Kidney (tissue), 14 donors: ENCODE measurements around the gene UBAC1. TPM values are rescaled to one million over a fixed set of nuclear protein-coding genes. Genes with fewer than 3 reads are reported as not detected.

Experiments used
- DNase-seq, 5 donors: peaks; one replicate each; pipeline ENCODE4 v3.0.0-alpha.2; 2013 to 2020
- FAIRE-seq: peaks from 2 replicates; lab custom pipeline; 2012; peaks lifted over from hg19 to GRCh38; lab: Jason Lieb, UNC
- H3K27ac ChIP-seq, 2 donors: one replicate each; pipeline ENCODE4 v1.7.0; 2013; ENCODE audit warnings: low read depth in 2 of 2, low read length in 2 of 2, inconsistent platforms in 1 of 2
- H3K27me3 ChIP-seq: one replicate; pipeline ENCODE4 v1.7.1; 2013; ENCODE audit warnings: low read length, inconsistent platforms; ENCODE audit not compliant: control insufficient read depth, insufficient read depth
- H3K36me3 ChIP-seq, 3 donors: one replicate each; pipeline versions ENCODE4 v1.7.0 to v1.7.1; 2013; ENCODE audit warnings: low read length in 3 of 3, control low read depth in 1 of 3, inconsistent platforms in 1 of 3; ENCODE audit not compliant: insufficient read depth in 3 of 3, control insufficient read depth in 2 of 3
- H3K4me1 ChIP-seq, 3 donors: one replicate each; pipeline versions ENCODE4 v1.7.0 to v1.7.1; 2013; ENCODE audit warnings: low read length in 3 of 3, inconsistent platforms in 1 of 3, low read depth in 1 of 3; ENCODE audit not compliant: control insufficient read depth in 2 of 3, insufficient read depth in 2 of 3
- H3K4me3 ChIP-seq, 3 donors: one replicate each; pipeline versions ENCODE4 v1.7.0 to v1.8.1; 2013; ENCODE audit warnings: low read length in 3 of 3, control low read depth in 1 of 3, inconsistent platforms in 1 of 3
- H3K9ac ChIP-seq, 3 donors: one replicate each; pipeline versions ENCODE4 v1.7.0 to v1.7.1; 2013; ENCODE audit warnings: low read length in 3 of 3, control low read depth in 1 of 3, inconsistent platforms in 1 of 3
- H3K9me3 ChIP-seq, 3 donors: one replicate each; pipeline versions ENCODE4 v1.7.0 to v1.7.1; 2013; ENCODE audit warnings: low read length in 3 of 3, control low read depth in 1 of 3, inconsistent platforms in 1 of 3; ENCODE audit not compliant: control insufficient read depth in 2 of 3, insufficient read depth in 1 of 3
- intact Hi-C: fragments of 100-400 bp; cut with DNase I; formaldehyde crosslinking; loops from one replicate; pipeline ENCODE4 v1.11.1; 2022
- polyA plus RNA-seq: library from polyadenylated mRNA; stranded (reverse); fragments of 350-450 nt; fragmentation: Illumina TruSeq; extraction: RNeasy Lipid Tissue Mini Kit (QIAGEN cat#74804); gene quantifications from one replicate; pipeline ENCODE4 v1.2.3, GENCODE V29; 2014; ENCODE audit warnings: low read depth, low replicate concordance; ENCODE audit not compliant: insufficient read depth
- total RNA-seq: library from RNA; stranded (reverse); fragmentation: NEBNext Ultra II Directional; extraction: Animal tissue kit (Norgen Biotek cat#: 25700); gene quantifications from one replicate; pipeline ENCODE4 v1.2.1, GENCODE V29; 2021
- TF ChIP-seq, protein P1 (sequence below): IDR thresholded peaks from 3 replicates; pipeline ENCODE4 v1.5.1; 2012; ENCODE audit warnings: mild to moderate bottlenecking, moderate library complexity, borderline replicate concordance; ENCODE audit not compliant: insufficient read depth; ENCODE audit errors: extremely low read depth
- donor health status: control.
- donor health status: control.
- donor health status: control.
- donor health status: control.
- donor health status: control.
- donor health status: DM: yes; HTN: yes; CAD: no.
- donor health status: Normal renal cell carcinoma (clear cell type).

The UBAC1 gene
- total and polyA plus RNA-seq, 2 donors from 2014 or later, result 40.2 to 52.6 TPM

DNA sequence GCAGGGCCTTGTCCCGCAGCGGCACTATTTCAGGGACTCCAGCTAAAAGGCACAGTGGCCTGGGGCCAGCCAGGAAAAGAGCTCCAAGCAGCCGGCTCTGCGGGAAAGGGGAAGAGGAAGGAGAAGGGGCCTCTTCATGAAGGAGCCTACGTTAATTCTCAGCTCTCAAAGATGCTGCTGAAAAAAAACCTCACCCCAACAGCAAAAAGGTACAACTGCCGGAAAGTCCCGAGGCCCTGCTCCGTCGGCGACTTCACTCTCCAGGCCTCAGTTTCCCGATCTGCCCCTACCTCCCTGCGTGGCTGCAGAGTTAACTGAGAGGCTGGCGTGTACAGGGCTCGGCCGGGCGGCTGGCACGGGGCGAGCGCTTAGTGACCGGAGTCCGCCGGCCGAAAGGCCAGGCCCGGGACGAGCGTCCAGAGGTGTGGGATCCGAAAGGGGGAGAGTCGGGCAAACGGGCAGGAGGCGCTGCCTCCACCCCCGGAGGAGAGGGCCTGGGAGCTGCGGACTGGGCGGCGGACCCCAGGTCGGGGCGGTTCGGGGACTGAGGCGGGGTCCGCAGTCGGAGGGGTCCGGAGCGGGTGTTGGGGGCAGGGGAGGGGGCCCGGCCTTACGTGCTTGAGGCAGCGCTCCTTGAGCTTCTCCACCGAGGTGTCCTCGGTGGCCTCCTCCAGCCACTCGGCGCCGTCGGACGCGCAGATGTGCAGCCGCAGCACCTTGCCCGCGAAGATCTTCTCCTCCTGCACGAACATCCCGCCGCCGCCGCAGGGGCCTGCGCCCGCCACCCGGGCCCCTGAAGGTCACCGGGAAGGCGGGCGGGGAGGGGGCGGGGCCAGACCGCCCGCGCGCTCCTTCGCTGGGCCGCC is 529 bp downstream of the UBAC1 start:
- Histone ChIP-seq H3K9me3 (no peaks in the 10 kb centered on the region), H3K27ac (peak overlapping the region; percentile 83 to 84), H3K36me3 (no peaks in the 10 kb centered on the region), H3K9ac (peak overlapping the region; percentile 18 to 74 (median 62)), H3K4me3 (peak overlapping the region; percentile 62 to 80 (median 73)), H3K4me1 (peaks cover 3 to 12% (median 8%) of the 10 kb centered on the region in 3 donors), H3K27me3 (no peaks in the 10 kb centered on the region)
- DNase-seq, result peak in 2 of 5 donors; percentile 37 to 39
- FAIRE-seq, result no peak
- intact Hi-C loops, result no loop called here
- TF ChIP-seq, protein P1, sequence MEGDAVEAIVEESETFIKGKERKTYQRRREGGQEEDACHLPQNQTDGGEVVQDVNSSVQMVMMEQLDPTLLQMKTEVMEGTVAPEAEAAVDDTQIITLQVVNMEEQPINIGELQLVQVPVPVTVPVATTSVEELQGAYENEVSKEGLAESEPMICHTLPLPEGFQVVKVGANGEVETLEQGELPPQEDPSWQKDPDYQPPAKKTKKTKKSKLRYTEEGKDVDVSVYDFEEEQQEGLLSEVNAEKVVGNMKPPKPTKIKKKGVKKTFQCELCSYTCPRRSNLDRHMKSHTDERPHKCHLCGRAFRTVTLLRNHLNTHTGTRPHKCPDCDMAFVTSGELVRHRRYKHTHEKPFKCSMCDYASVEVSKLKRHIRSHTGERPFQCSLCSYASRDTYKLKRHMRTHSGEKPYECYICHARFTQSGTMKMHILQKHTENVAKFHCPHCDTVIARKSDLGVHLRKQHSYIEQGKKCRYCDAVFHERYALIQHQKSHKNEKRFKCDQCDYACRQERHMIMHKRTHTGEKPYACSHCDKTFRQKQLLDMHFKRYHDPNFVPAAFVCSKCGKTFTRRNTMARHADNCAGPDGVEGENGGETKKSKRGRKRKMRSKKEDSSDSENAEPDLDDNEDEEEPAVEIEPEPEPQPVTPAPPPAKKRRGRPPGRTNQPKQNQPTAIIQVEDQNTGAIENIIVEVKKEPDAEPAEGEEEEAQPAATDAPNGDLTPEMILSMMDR, result no peak

DNA sequence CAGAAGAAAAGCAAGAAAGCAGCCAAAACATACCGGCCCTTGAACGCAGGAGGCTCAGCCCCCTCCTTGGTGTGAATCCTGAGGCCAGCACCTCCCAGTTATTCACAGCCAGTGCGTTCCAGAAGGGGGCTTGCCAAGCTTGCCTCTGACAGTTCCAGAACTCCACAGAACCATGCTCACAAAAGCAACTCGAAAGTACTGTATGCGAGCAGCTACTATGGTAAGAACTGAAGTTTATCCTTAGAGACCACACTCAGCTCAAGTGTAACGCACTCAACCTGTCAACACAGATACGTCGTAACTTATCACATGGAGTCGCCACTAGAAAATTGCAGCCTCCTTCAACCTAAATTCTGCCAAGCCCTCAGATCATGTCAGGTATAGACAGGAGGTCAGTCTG is 1.4 kb downstream of the UBAC1 start:
- no peak for DNase-seq
- no peaks in the 10 kb centered on the region for H3K27me3 ChIP-seq
- peak overlapping the region; percentile 62 to 80 (median 73) for H3K4me3 ChIP-seq
- no peak for FAIRE-seq
- TF ChIP-seq, protein P1, result no peak
- no peaks in the 10 kb centered on the region for H3K36me3 ChIP-seq
- intact Hi-C loops, result no loop called here
- peak overlapping the region in 1 of 3 donors; percentile 62 for H3K9ac ChIP-seq
- H3K27ac ChIP-seq, result no peak overlapping the region
- no peaks in the 10 kb centered on the region for H3K9me3 ChIP-seq
- H3K4me1 ChIP-seq, result peaks cover 3 to 12% (median 8%) of the 10 kb centered on the region in 3 donors

DNA sequence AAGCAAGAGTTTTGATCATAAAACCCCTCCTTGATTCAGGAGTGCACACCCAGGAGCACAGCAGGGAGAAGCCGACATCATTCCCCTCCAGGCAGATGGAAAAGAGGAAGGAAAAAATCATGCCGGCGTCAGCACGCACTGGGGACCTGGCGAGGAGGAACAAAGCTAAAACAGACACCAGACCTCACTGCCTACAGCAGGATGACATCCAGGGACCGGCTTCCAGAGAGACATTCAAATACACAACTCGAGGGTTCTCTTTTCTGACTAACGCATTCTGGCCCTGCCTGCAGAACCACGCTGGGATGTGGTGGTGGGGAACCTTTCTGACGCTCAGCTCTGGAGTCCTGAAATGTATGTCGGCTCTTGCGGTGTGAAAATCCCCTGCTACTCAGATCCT is 2.7 kb downstream of the UBAC1 start:
- peaks cover 3 to 12% (median 8%) of the 10 kb centered on the region in 3 donors for H3K4me1 ChIP-seq
- H3K27ac ChIP-seq, result no peak overlapping the region
- H3K27me3 ChIP-seq, result no peaks in the 10 kb centered on the region
- H3K36me3 ChIP-seq, result peaks cover 0 to 7% (median 0%) of the 10 kb centered on the region in 3 donors
- H3K4me3 ChIP-seq, result no peak overlapping the region
- no peaks in the 10 kb centered on the region for H3K9me3 ChIP-seq
- intact Hi-C loops, result no loop called here
- no peak for DNase-seq
- TF ChIP-seq, protein P1, result no peak
- H3K9ac ChIP-seq, result no peak overlapping the region
- FAIRE-seq, result no peak
